Glutamatergic neuron (in vitro differentiated cells): ENCODE results near the gene ABCD4. TPM values are rescaled to one million over a fixed set of nuclear protein-coding genes. Genes with fewer than 3 reads are reported as not detected.
A peak's percentile ranks its signal among the peaks of the same experiment; 100 is the strongest.

ENCODE experiments used
- DNase-seq: peaks from one replicate; pipeline ENCODE4 v3.0.0; 2022
- H3K27ac Mint-ChIP-seq: one replicate; pipeline ENCODE4 v1.8.0; 2020; ENCODE audit warnings: mild to moderate bottlenecking, mixed read lengths, inconsistent platforms; ENCODE audit not compliant: unreplicated experiment
- H3K27me3 Mint-ChIP-seq: one replicate; pipeline ENCODE4 v1.8.0; 2020; ENCODE audit warnings: mild to moderate bottlenecking, moderate library complexity, mixed read lengths, inconsistent platforms; ENCODE audit not compliant: unreplicated experiment
- H3K36me3 Mint-ChIP-seq: one replicate; pipeline ENCODE4 v1.8.0; 2020; ENCODE audit warnings: mild to moderate bottlenecking, mixed read lengths, inconsistent platforms; ENCODE audit not compliant: unreplicated experiment
- H3K4me1 Mint-ChIP-seq: one replicate; pipeline ENCODE4 v1.8.0; 2020; ENCODE audit warnings: mild to moderate bottlenecking, low read depth, mixed read lengths, inconsistent platforms; ENCODE audit not compliant: unreplicated experiment
- H3K4me3 Mint-ChIP-seq: one replicate; pipeline ENCODE4 v1.8.0; 2020; ENCODE audit warnings: mild to moderate bottlenecking, mixed read lengths, inconsistent platforms; ENCODE audit not compliant: unreplicated experiment
- H3K9me3 Mint-ChIP-seq: one replicate; pipeline ENCODE4 v1.8.0; 2020; ENCODE audit warnings: mild to moderate bottlenecking, moderate library complexity, mixed read lengths, inconsistent platforms; ENCODE audit not compliant: unreplicated experiment
- total RNA-seq: library from RNA; stranded (reverse); fragmentation: NEBNext Ultra II Directional; extraction: Animal tissue kit (Norgen Biotek cat#: 25700); gene quantifications from one replicate; pipeline ENCODE4 v1.2.1, GENCODE V29; 2021; ENCODE audit not compliant: unreplicated experiment
- TF ChIP-seq, protein P1 (sequence below): fragments of 200-600 bp; sonication (generic); IDR thresholded peaks from one replicate; pipeline ENCODE4 v1.5.0; 2021; ENCODE audit not compliant: partially characterized antibody, unreplicated experiment

The ABCD4 gene
- total RNA-seq, 1 donor from 2014 or later: 73.7 TPM

DNA sequence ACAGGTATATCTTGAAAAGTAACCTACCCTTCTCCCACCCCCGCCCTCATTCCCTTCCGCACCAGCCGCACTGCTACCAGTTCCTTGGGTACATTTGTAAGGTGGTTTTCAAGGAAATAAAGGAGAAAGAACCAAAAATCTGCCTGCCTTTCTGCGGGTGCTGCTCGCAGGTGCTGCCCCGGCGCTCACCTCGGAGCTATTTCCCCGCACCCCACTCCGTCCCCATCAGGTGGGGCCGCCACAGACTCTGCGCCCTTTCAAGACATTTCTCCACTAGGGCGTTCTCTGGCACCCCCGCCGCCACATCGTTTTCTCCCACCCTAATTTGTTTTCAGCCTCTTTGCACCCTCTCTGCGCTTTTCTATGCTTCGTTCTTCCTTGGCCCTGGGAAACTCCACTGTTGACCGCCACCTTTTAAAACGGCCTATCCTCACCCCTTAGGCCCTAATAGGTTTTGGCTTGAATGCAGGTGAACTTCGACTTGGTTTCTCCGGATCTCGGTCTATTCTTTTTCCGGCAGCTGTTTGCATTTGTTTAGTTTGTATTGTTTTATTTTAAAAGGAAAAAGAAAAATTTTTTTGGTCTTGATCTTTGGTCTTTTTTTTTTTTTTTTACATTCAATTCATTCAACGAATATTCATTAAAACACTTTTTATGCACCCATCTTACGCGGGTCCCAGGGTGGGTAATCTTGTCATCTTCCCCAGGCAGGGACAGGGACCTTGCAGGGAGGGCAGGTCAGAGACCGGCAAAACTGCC lies 60.5 kb downstream of the ABCD4 start:
- no peak overlapping the region for H3K4me3 Mint-ChIP-seq
- DNase-seq: no peak
- H3K36me3 Mint-ChIP-seq: peaks cover 4% of the 10 kb centered on the region
- TF ChIP-seq, protein P1, sequence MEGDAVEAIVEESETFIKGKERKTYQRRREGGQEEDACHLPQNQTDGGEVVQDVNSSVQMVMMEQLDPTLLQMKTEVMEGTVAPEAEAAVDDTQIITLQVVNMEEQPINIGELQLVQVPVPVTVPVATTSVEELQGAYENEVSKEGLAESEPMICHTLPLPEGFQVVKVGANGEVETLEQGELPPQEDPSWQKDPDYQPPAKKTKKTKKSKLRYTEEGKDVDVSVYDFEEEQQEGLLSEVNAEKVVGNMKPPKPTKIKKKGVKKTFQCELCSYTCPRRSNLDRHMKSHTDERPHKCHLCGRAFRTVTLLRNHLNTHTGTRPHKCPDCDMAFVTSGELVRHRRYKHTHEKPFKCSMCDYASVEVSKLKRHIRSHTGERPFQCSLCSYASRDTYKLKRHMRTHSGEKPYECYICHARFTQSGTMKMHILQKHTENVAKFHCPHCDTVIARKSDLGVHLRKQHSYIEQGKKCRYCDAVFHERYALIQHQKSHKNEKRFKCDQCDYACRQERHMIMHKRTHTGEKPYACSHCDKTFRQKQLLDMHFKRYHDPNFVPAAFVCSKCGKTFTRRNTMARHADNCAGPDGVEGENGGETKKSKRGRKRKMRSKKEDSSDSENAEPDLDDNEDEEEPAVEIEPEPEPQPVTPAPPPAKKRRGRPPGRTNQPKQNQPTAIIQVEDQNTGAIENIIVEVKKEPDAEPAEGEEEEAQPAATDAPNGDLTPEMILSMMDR: no peak
- H3K27ac Mint-ChIP-seq: no peak overlapping the region
- H3K4me1 Mint-ChIP-seq: no peaks in the 10 kb centered on the region
- H3K9me3 Mint-ChIP-seq: peaks cover 12% of the 10 kb centered on the region
- H3K27me3 Mint-ChIP-seq: peaks cover 52% of the 10 kb centered on the region

DNA sequence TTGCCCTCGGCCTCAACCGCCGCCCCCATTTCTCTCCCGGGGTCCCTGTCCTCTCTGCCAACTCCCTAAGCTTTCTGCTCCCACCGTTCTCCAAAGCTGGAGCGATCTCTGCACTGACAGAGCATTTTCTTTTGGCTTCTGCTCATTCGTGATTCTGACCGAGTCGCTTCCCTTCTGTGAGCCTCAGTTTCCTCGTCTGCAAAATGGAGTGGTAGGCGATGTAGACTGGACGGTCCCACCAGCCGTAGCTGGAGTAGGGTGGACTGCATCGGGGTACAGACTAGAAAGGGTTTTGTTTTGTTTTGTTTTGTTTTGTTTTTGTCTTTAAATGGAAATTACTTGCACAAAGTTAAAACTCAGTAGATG lies 61.1 kb downstream of the ABCD4 start:
- H3K27ac Mint-ChIP-seq: no peak overlapping the region
- H3K27me3 Mint-ChIP-seq: peaks cover 52% of the 10 kb centered on the region
- no peaks in the 10 kb centered on the region for H3K4me1 Mint-ChIP-seq
- no peak for DNase-seq
- H3K9me3 Mint-ChIP-seq: peaks cover 12% of the 10 kb centered on the region
- no peak overlapping the region for H3K4me3 Mint-ChIP-seq
- TF ChIP-seq, protein P1: no peak
- H3K36me3 Mint-ChIP-seq: peaks cover 4% of the 10 kb centered on the region

DNA sequence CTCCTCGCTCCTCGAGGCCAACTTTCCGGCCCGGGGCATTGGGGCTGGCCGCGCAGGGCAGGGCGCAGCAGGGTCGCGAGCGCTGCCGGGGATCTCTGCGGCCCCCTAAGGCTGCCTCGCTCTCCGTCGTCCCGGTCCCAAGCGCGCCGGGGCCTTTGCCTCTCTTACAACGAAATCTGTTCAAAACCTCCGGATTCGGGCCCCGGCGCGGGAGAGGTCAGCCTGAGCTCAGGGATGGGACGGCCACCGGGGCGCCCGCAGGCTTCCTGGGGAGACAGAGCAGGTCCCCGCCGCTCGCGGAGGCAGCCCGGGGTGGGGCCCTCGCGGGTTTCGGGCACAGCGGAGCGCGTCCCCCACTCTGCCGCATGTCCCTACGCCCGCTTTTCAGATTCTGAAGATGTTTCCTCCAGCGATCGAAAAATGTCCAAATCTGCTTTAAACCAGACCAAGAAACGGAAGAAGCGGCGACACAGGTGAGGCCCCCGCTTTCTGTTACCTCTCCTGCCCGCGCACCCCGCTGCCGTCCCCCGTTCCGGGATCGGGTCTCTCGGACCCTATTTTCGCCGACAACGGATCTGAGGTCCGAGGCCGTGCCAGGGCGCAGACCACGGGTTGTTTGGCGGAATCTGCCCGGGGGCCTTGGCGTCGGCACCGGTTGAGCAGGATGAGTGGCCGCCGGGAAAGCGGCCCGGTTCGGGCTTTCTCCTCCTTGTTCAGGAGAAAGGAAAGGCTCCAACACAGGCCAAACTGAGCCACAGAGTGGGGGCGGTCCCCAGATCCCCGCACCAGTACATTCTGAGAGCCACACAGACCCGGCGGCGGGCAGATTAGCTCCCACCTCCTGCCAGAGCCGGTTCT lies 61.7 kb downstream of the ABCD4 start:
- Mint-ChIP-seq H3K27me3 (peaks cover 49% of the 10 kb centered on the region), H3K4me1 (no peaks in the 10 kb centered on the region), H3K4me3 (no peak overlapping the region), H3K36me3 (peaks cover under 1% of the 10 kb centered on the region), H3K27ac (no peak overlapping the region), H3K9me3 (peaks cover 12% of the 10 kb centered on the region)
- TF ChIP-seq, protein P1: no peak
- DNase-seq: peak; percentile 49

DNA sequence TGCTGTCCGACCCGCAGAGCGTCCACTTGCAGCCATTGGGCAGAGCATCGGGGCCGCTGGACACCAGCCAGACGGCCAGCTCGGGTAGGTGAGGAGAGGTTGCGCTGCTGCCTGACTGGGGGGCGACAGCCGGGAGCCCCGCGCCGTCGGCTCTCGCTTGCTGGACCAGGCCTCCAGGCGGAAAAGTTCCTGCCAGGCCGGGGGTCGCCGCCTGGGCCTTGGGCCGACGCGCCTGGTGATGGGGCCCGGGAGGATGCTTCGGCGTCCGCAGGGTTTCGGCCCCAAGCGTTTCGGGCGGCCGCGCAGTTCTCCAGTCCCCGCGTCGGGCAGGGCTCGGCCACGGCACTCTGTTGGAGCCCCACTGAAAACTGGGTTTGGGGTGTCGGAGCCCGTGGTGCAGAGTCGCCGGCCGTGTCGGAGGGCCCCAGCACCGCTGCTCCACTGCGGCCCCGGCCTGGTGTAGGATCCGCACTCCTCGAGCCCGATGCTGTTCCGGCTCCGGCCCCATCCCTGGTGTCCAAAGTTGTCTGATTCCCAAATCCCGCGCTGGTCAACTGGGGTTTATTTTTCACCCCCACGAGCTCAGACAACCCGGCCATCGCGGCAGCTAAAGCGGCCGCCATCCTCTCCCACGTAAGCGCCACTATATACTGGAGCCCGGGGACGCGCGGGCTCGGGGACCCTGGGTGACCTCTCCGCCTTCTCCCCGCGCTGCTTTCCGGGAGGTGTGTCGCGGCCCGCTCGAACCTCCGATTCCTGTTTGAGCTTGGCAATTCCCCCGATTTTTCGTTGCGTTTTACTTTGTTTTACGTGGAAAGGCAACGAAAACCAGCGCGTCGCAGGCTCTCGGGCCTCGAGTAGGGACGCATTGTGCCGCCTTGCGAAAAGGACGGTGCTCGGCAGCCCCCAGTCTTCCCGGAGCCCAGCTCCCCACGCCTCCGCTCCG lies 62.6 kb downstream of the ABCD4 start:
- DNase-seq: no peak
- peaks cover 46% of the 10 kb centered on the region for H3K27me3 Mint-ChIP-seq
- no peak overlapping the region for H3K4me3 Mint-ChIP-seq
- H3K9me3 Mint-ChIP-seq: peaks cover 12% of the 10 kb centered on the region
- H3K27ac Mint-ChIP-seq: no peak overlapping the region
- TF ChIP-seq, protein P1: no peak
- H3K36me3 Mint-ChIP-seq: no peaks in the 10 kb centered on the region
- H3K4me1 Mint-ChIP-seq: no peaks in the 10 kb centered on the region
